Measurements from ENCODE around the gene UTP4.

Gene UTP4

GRCh38 chr16:69116906-69117305 is 15.5 kb upstream of the UTP4 start:
- Histone ChIP-seq H3K27me3 (ENCODE audit: insufficient read depth, poor library complexity, severe bottlenecking) (no peaks in the 10 kb centered on the region), H3K4me3 (ENCODE audit: severe bottlenecking) (no peak overlapping the region), H3K27ac (ENCODE audit: poor library complexity, severe bottlenecking) (no peak overlapping the region), H3K9me3 (ENCODE audit: severe bottlenecking) (no peaks in the 10 kb centered on the region), H3K36me3 (ENCODE audit: low read depth) (peaks cover 80% of the 10 kb centered on the region), H3K4me1 (ENCODE audit: insufficient read depth, poor library complexity, severe bottlenecking) (no peaks in the 10 kb centered on the region)
- ATAC-seq (ENCODE audit: low read depth) (no peak), DNase-seq (ENCODE audit: low spot score) (peak; percentile 18)
- TF ChIP-seq, protein P1, sequence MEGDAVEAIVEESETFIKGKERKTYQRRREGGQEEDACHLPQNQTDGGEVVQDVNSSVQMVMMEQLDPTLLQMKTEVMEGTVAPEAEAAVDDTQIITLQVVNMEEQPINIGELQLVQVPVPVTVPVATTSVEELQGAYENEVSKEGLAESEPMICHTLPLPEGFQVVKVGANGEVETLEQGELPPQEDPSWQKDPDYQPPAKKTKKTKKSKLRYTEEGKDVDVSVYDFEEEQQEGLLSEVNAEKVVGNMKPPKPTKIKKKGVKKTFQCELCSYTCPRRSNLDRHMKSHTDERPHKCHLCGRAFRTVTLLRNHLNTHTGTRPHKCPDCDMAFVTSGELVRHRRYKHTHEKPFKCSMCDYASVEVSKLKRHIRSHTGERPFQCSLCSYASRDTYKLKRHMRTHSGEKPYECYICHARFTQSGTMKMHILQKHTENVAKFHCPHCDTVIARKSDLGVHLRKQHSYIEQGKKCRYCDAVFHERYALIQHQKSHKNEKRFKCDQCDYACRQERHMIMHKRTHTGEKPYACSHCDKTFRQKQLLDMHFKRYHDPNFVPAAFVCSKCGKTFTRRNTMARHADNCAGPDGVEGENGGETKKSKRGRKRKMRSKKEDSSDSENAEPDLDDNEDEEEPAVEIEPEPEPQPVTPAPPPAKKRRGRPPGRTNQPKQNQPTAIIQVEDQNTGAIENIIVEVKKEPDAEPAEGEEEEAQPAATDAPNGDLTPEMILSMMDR (IDR thresholded peaks at IDR 0.05; ENCODE audit: poor library complexity, severe bottlenecking) = no peak

GRCh38 chr16:69118468-69118867 is 14.0 kb upstream of the UTP4 start:
- DNase-seq (ENCODE audit: low spot score) (no peak), ATAC-seq (ENCODE audit: low read depth) (no peak)
- Histone ChIP-seq H3K4me1 (ENCODE audit: insufficient read depth, poor library complexity, severe bottlenecking) (no peaks in the 10 kb centered on the region), H3K27ac (ENCODE audit: poor library complexity, severe bottlenecking) (no peak overlapping the region), H3K4me3 (ENCODE audit: severe bottlenecking) (no peak overlapping the region), H3K27me3 (ENCODE audit: insufficient read depth, poor library complexity, severe bottlenecking) (no peaks in the 10 kb centered on the region), H3K9me3 (ENCODE audit: severe bottlenecking) (no peaks in the 10 kb centered on the region), H3K36me3 (ENCODE audit: low read depth) (peaks cover 85% of the 10 kb centered on the region)
- TF ChIP-seq, protein P1 (IDR thresholded peaks at IDR 0.05; ENCODE audit: poor library complexity, severe bottlenecking) = no peak

GRCh38 chr16:69118994-69119393 is 13.5 kb upstream of the UTP4 start:
- no peaks in the 10 kb centered on the region for H3K27me3 ChIP-seq (ENCODE audit: insufficient read depth, poor library complexity, severe bottlenecking)
- no peaks in the 10 kb centered on the region for H3K4me1 ChIP-seq (ENCODE audit: insufficient read depth, poor library complexity, severe bottlenecking)
- H3K4me3 ChIP-seq (ENCODE audit: severe bottlenecking) = no peak overlapping the region
- peaks cover 88% of the 10 kb centered on the region for H3K36me3 ChIP-seq (ENCODE audit: low read depth)
- ATAC-seq (ENCODE audit: low read depth) (no peak), DNase-seq (ENCODE audit: low spot score) (no peak)
- TF ChIP-seq, protein P1 (IDR thresholded peaks at IDR 0.05; ENCODE audit: poor library complexity, severe bottlenecking) = no peak
- no peak overlapping the region for H3K27ac ChIP-seq (ENCODE audit: poor library complexity, severe bottlenecking)
- H3K9me3 ChIP-seq (ENCODE audit: severe bottlenecking) = no peaks in the 10 kb centered on the region

GRCh38 chr16:69119536-69119935 is 12.9 kb upstream of the UTP4 start:
- Histone ChIP-seq H3K27me3 (ENCODE audit: insufficient read depth, poor library complexity, severe bottlenecking) (no peaks in the 10 kb centered on the region), H3K4me1 (ENCODE audit: insufficient read depth, poor library complexity, severe bottlenecking) (no peaks in the 10 kb centered on the region), H3K4me3 (ENCODE audit: severe bottlenecking) (no peak overlapping the region), H3K27ac (ENCODE audit: poor library complexity, severe bottlenecking) (no peak overlapping the region), H3K9me3 (ENCODE audit: severe bottlenecking) (no peaks in the 10 kb centered on the region), H3K36me3 (ENCODE audit: low read depth) (peaks cover 88% of the 10 kb centered on the region)
- TF ChIP-seq, protein P1 (IDR thresholded peaks at IDR 0.05; ENCODE audit: poor library complexity, severe bottlenecking) = no peak
- no peak for DNase-seq (ENCODE audit: low spot score)
- ATAC-seq (ENCODE audit: low read depth) = no peak

GRCh38 chr16:69120096-69120664 is 12.3 kb upstream of the UTP4 start:
- TF ChIP-seq, protein P1 (IDR thresholded peaks at IDR 0.05; ENCODE audit: poor library complexity, severe bottlenecking) = no peak
- ATAC-seq (ENCODE audit: low read depth) (no peak), DNase-seq (ENCODE audit: low spot score) (no peak)
- no peaks in the 10 kb centered on the region for H3K9me3 ChIP-seq (ENCODE audit: severe bottlenecking)
- no peaks in the 10 kb centered on the region for H3K27me3 ChIP-seq (ENCODE audit: insufficient read depth, poor library complexity, severe bottlenecking)
- no peak overlapping the region for H3K27ac ChIP-seq (ENCODE audit: poor library complexity, severe bottlenecking)
- H3K36me3 ChIP-seq (ENCODE audit: low read depth) = peaks cover 88% of the 10 kb centered on the region
- H3K4me3 ChIP-seq (ENCODE audit: severe bottlenecking) = no peak overlapping the region
- H3K4me1 ChIP-seq (ENCODE audit: insufficient read depth, poor library complexity, severe bottlenecking) = no peaks in the 10 kb centered on the region
